Measurements from ENCODE around the gene PIGS.

- TF ChIP-seq, protein P1, sequence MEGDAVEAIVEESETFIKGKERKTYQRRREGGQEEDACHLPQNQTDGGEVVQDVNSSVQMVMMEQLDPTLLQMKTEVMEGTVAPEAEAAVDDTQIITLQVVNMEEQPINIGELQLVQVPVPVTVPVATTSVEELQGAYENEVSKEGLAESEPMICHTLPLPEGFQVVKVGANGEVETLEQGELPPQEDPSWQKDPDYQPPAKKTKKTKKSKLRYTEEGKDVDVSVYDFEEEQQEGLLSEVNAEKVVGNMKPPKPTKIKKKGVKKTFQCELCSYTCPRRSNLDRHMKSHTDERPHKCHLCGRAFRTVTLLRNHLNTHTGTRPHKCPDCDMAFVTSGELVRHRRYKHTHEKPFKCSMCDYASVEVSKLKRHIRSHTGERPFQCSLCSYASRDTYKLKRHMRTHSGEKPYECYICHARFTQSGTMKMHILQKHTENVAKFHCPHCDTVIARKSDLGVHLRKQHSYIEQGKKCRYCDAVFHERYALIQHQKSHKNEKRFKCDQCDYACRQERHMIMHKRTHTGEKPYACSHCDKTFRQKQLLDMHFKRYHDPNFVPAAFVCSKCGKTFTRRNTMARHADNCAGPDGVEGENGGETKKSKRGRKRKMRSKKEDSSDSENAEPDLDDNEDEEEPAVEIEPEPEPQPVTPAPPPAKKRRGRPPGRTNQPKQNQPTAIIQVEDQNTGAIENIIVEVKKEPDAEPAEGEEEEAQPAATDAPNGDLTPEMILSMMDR (conservative IDR thresholded peaks at IDR 0.05 in 1 of 2, IDR thresholded peaks at IDR 0.05 in 1 of 2; ENCODE audit: low read depth in 1 of 2, low read length in 2 of 2), result no peak
- no peak for TF ChIP-seq EZH2 (IDR thresholded peaks at IDR 0.05; ENCODE audit: low read length, missing control alignments)
Observed at GRCh38 chr17:28567604-28568003, 3.7 kb downstream of the PIGS start.
